Activated CD8-positive, alpha-beta T cell treated with anti-CD3 and anti-CD28 coated beads, Interleukin-2, amount 10 ng/mL, durations not matched to agents 7 days and 5 days (primary cell): ENCODE measurements around the gene HOXC10. TPM values are rescaled to one million over a fixed set of nuclear protein-coding genes. Genes with fewer than 3 reads are reported as not detected.

ENCODE experiments used
- ATAC-seq: fragments of 150-1000 bp; cut with Tn5 transposase; one replicate; pipeline ENCODE4 v1.10.0; 2021; ENCODE audit warnings: moderate library complexity
- CTCF ChIA-PET: fragments of 350-600 bp; sonication (Branson Sonifier 250); formaldehyde crosslinking; loops from one replicate; lab custom pipeline; 2021; ENCODE audit warnings: antibody characterized with exemption; lab: Charles Lee
- POLR2A ChIA-PET: fragments of 350-600 bp; sonication (Branson Sonifier 250); formaldehyde crosslinking; loops from one replicate; lab custom pipeline; 2021; ENCODE audit warnings: antibody characterized with exemption; lab: Charles Lee
- DNase-seq: peaks from one replicate; pipeline ENCODE4 v3.0.0-alpha.2; 2020
- H3K27ac Mint-ChIP-seq: one replicate; pipeline ENCODE4 v1.8.0; 2021; ENCODE audit warnings: mild to moderate bottlenecking, mixed read lengths
- H3K27me3 Mint-ChIP-seq: one replicate; pipeline ENCODE4 v1.8.0; 2021; ENCODE audit warnings: low read depth, mixed read lengths
- H3K36me3 Mint-ChIP-seq: one replicate; pipeline ENCODE4 v1.8.0; 2021; ENCODE audit warnings: low read depth, mixed read lengths
- H3K4me1 Mint-ChIP-seq: one replicate; pipeline ENCODE4 v1.8.0; 2021; ENCODE audit warnings: low read depth, mixed read lengths
- H3K4me3 Mint-ChIP-seq: one replicate; pipeline ENCODE4 v1.8.0; 2021; ENCODE audit warnings: mild to moderate bottlenecking, mixed read lengths
- H3K9me3 Mint-ChIP-seq: one replicate; pipeline ENCODE4 v1.8.0; 2022; ENCODE audit warnings: mixed read lengths; ENCODE audit not compliant: insufficient read depth
- total RNA-seq, 2 experiments: library from RNA; stranded (reverse); gene quantifications; one replicate each; pipeline ENCODE4 v1.2.3, GENCODE V29; 2021

The HOXC10 gene
- total RNA-seq, 2 experiments from 2014 or later: not detected

GRCh38 chr12:53997204-53998109, 12.5 kb downstream of the HOXC10 start:
- Mint-ChIP-seq H3K27me3 (peaks cover 94% of the 10 kb centered on the region), H3K9me3 (no peaks in the 10 kb centered on the region), H3K4me1 (peaks cover 27% of the 10 kb centered on the region), H3K4me3 (no peak overlapping the region), H3K36me3 (peaks cover 5% of the 10 kb centered on the region), H3K27ac (no peak overlapping the region)
- ChIA-PET CTCF (interaction anchor here (0.8 to 3.6 kb wide), 6 partner anchors 8 to 195 kb away, joined by 3 to 16 read pairs (median 4); partner anchors contain the start of gene HOXC5), POLR2A (interaction anchor here (1.2 kb wide), 1 partner anchor 19 kb away, joined by 6 read pairs; no protein-coding TSS in a partner anchor)
- ATAC-seq (no peak), DNase-seq (no peak)

GRCh38 chr12:53998110-53998899, 13.4 kb downstream of the HOXC10 start:
- ChIA-PET CTCF (interaction anchor here (0.8 to 4.5 kb wide), 5 partner anchors 8 to 194 kb away, joined by 3 to 19 read pairs (median 3); partner anchors contain the start of genes HOXC10 and HOXC5), POLR2A (interaction anchor here (1.1 to 1.2 kb wide), 2 partner anchors 10 to 18 kb away, joined by 3 to 6 read pairs; no protein-coding TSS in a partner anchor)
- DNase-seq: no peak
- Mint-ChIP-seq H3K27ac (no peak overlapping the region), H3K4me1 (peaks cover 27% of the 10 kb centered on the region), H3K4me3 (no peak overlapping the region), H3K36me3 (peaks cover 5% of the 10 kb centered on the region), H3K9me3 (no peaks in the 10 kb centered on the region), H3K27me3 (peaks cover 96% of the 10 kb centered on the region)
- ATAC-seq: no peak

DNA sequence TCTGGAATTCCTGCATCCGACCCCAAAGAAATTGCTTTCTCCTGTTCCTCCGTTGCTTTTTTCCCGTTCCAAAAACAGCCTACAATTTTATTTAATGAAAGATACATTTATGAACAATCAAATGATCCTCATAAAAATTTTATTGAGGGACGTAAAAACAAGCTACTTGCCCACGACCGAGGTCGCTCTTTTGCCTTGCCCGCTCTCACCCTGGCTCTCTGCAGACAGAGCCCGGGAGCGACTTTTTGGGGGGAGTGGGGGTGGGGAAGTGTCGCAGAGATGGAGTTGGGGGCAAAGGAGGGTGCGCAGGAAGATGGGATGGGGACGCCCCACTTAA, 13.9 kb downstream of the HOXC10 start:
- CTCF ChIA-PET: interaction anchor here (1.3 to 4.5 kb wide), 5 partner anchors 11 to 193 kb away, joined by 3 to 19 read pairs (median 5); partner anchors contain the start of genes HOXC10 and HOXC5
- no peak for ATAC-seq
- Mint-ChIP-seq H3K4me1 (peaks cover 26% of the 10 kb centered on the region), H3K9me3 (no peaks in the 10 kb centered on the region), H3K27ac (no peak overlapping the region), H3K4me3 (no peak overlapping the region), H3K36me3 (peaks cover 3% of the 10 kb centered on the region), H3K27me3 (peaks cover 95% of the 10 kb centered on the region)
- DNase-seq: no peak
- POLR2A ChIA-PET: interaction anchor here (1.1 to 1.2 kb wide), 2 partner anchors 9 to 18 kb away, joined by 3 to 6 read pairs; no protein-coding TSS in a partner anchor

- ChIA-PET POLR2A (interaction anchor here (0.7 to 1.1 kb wide), 2 partner anchors 8 to 193 kb away, joined by 3 read pairs; no protein-coding TSS in a partner anchor), CTCF (interaction anchor here (0.9 to 4.5 kb wide), 7 partner anchors 11 to 208 kb away, joined by 3 to 19 read pairs (median 5); partner anchors contain the start of genes HOXC10 and HOXC5)
- no peak for ATAC-seq
- Mint-ChIP-seq H3K27me3 (peaks cover 94% of the 10 kb centered on the region), H3K9me3 (no peaks in the 10 kb centered on the region), H3K4me1 (peaks cover 22% of the 10 kb centered on the region), H3K36me3 (no peaks in the 10 kb centered on the region), H3K4me3 (no peak overlapping the region), H3K27ac (no peak overlapping the region)
- DNase-seq: no peak
Observed at GRCh38 chr12:53999559-54000115, 14.7 kb downstream of the HOXC10 start.

GRCh38 chr12:54000116-54001114, 15.5 kb downstream of the HOXC10 start, which contains the start of gene HOXC9:
Gene HOXC9, plus strand, starts transcription at chr12:54000161. Its CDS starts 28 bp downstream, at chr12:54000189.
- peaks cover 93% of the 10 kb centered on the region for H3K27me3 Mint-ChIP-seq
- H3K36me3 Mint-ChIP-seq: no peaks in the 10 kb centered on the region
- ChIA-PET CTCF (interaction anchor here (0.9 to 4.5 kb wide), 6 partner anchors 15 to 207 kb away, joined by 3 to 19 read pairs (median 6); partner anchors contain the start of genes HOXC10 and HOXC5), POLR2A (interaction anchor here (0.7 kb wide), 1 partner anchor 192 kb away, joined by 3 read pairs; no protein-coding TSS in a partner anchor)
- no peak for DNase-seq
- H3K9me3 Mint-ChIP-seq: no peaks in the 10 kb centered on the region
- H3K27ac Mint-ChIP-seq: no peak within 1 kb of the TSS
- no peak within 1 kb of the TSS for H3K4me3 Mint-ChIP-seq
- no peak for ATAC-seq
- peaks cover 18% of the 10 kb centered on the region for H3K4me1 Mint-ChIP-seq

DNA sequence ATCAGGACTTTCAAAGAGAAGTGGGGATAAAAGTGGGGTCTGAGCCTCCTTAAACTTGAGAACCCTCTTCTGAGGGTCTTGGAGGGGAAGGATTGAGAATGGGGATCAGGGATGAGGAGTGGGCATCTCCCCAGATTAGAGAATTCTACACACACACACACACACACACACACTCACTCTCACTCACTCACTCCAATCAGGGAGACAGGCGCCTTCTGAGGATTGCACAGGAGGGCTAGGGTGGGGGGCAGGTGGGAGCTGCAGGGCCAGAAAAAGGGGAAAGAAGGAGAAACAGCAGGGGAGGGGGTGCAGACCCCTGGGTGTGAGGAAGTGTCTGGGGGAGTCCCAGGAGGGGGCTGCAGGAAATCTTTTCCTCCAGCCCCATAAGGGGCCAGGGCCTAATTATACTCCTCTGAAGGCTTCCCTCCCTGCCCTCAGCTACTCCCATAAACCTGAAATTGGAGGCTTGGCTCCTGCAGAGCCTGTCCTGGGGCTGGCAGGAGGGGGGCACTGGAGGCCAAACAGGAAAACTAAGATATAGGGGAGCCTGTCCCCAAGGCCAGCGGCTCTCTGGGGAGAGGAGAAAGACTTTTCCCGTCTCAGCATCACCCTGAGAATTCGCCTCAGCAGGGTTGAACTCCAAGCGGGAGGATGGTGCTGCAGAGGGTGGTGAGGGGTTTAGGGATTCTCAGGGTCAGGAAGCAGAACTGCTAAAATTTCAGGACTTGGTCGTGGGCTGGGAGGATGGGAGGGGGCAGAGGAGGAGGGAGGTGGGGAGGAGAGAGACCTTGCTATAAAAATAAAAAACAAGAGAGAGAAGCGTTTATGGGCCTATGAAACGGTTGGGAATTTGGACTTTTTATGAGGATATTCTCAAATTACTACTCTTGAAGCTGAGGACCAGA, 16.6 kb downstream of the HOXC10 start:
- Mint-ChIP-seq H3K4me1 (peaks cover 17% of the 10 kb centered on the region), H3K27me3 (peaks cover 94% of the 10 kb centered on the region), H3K36me3 (no peaks in the 10 kb centered on the region), H3K4me3 (no peak overlapping the region), H3K27ac (no peak overlapping the region), H3K9me3 (no peaks in the 10 kb centered on the region)
- ATAC-seq: no peak
- POLR2A ChIA-PET: no interaction called here
- no peak for DNase-seq
- CTCF ChIA-PET: interaction anchor here (1.2 to 4.5 kb wide), 6 partner anchors 16 to 207 kb away, joined by 3 to 19 read pairs (median 5); partner anchors contain the start of genes HOXC10 and HOXC5

GRCh38 chr12:54002278-54002914, 17.4 kb downstream of the HOXC10 start:
- Mint-ChIP-seq H3K9me3 (no peaks in the 10 kb centered on the region), H3K27ac (no peak overlapping the region), H3K36me3 (no peaks in the 10 kb centered on the region), H3K4me1 (peaks cover 17% of the 10 kb centered on the region), H3K4me3 (no peak overlapping the region), H3K27me3 (peaks cover 95% of the 10 kb centered on the region)
- ChIA-PET POLR2A (no interaction called here), CTCF (interaction anchor here (1.2 to 4.5 kb wide), 5 partner anchors 17 to 206 kb away, joined by 3 to 19 read pairs (median 4); partner anchors contain the start of genes HOXC10 and HOXC5)
- ATAC-seq: no peak
- no peak for DNase-seq

GRCh38 chr12:54002915-54003389, 18.0 kb downstream of the HOXC10 start:
- no peak overlapping the region for H3K27ac Mint-ChIP-seq
- CTCF ChIA-PET: interaction anchor here (1.5 to 1.8 kb wide), 4 partner anchors 30 to 257 kb away, joined by 3 to 6 read pairs (median 4); partner anchors contain the start of gene HOXC5
- H3K4me1 Mint-ChIP-seq: peaks cover 13% of the 10 kb centered on the region
- H3K36me3 Mint-ChIP-seq: no peaks in the 10 kb centered on the region
- no peak for DNase-seq
- H3K27me3 Mint-ChIP-seq: peaks cover 95% of the 10 kb centered on the region
- ATAC-seq: no peak
- POLR2A ChIA-PET: no interaction called here
- H3K4me3 Mint-ChIP-seq: no peak overlapping the region
- H3K9me3 Mint-ChIP-seq: no peaks in the 10 kb centered on the region

DNA sequence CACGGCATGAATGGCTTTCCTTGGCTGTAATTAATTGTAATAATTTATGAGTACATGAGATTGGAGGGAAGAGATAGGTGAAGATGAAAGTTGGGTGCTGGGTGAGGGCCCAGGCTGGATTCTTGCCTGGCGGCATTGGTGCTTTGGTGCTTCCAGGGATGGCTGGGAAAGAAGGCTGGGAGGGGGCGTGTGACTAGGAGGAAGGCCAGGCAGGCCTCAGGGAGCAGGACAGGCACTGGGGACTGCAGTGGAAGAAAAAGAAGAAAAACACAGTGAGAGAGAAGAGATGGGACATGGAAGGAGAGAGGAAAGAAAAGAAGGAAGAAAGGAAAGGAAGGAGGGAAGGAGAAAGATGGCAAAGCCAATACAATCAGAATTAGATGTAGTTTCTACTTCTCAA, 18.7 kb downstream of the HOXC10 start:
- CTCF ChIA-PET: interaction anchor here (0.9 to 6.3 kb wide), 10 partner anchors 12 to 258 kb away, joined by 3 to 89 read pairs (median 6); partner anchors contain the start of genes HOXC5 and SMUG1
- H3K27me3 Mint-ChIP-seq: peaks cover 95% of the 10 kb centered on the region
- ATAC-seq: no peak
- H3K36me3 Mint-ChIP-seq: no peaks in the 10 kb centered on the region
- no peak overlapping the region for H3K27ac Mint-ChIP-seq
- H3K9me3 Mint-ChIP-seq: no peaks in the 10 kb centered on the region
- POLR2A ChIA-PET: no interaction called here
- no peak for DNase-seq
- H3K4me3 Mint-ChIP-seq: no peak overlapping the region
- H3K4me1 Mint-ChIP-seq: peaks cover 13% of the 10 kb centered on the region
